HG02870 (cell line): ENCODE data around the gene EMSY.
"Not testable (repeated sequence)": the region's sequence is repeated elsewhere in the genome, so short reads cannot be mapped to it uniquely, and the experiment has no call there.

Experiments used
- ATAC-seq: cut with Tn5 transposase; IDR thresholded peaks from one replicate; pipeline ENCODE4 v1.9.1; 2021; ENCODE audit warnings: mild to moderate bottlenecking, moderate library complexity; ENCODE audit not compliant: unreplicated experiment

EMSY gene

DNA sequence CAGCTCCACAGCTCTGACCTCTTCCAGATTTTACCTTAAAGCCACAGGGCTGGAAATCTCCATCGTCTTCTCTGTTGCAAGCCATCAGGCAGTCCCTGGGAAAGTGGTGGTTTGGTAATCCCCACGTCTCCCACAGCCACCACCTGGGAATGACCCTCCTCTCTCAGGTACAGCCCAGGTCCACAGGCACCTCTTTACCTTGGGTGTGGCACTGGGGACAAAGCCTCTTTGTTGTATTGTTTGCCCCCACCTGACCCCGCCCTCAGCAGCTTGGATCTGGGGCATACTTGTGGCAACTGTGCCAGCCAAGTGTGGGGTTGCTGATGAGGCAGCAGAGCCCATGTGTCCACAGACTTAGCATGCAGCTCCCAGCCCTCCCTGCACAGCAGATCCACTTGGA is 148.1 kb downstream of the EMSY start:
- ATAC-seq: no peak

DNA sequence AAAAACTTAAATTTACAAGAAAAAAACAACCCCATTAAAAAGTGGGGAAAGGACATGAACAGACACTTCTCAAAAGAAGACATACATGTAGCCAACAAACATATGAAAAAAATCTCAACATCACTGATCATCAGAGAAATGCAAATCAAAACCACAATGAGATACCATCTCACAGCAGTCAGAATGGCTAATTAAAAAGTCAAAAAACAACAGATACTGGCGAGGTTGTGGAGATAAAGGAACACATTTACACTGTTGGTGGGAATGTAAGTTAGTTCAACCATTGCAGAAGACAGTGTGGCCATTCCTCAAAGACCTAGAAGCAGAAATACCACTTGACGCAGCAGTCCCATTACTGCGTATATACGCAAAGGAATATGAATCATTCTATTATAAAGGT is 150.3 kb downstream of the EMSY start:
- not testable (repeated sequence) for ATAC-seq

DNA sequence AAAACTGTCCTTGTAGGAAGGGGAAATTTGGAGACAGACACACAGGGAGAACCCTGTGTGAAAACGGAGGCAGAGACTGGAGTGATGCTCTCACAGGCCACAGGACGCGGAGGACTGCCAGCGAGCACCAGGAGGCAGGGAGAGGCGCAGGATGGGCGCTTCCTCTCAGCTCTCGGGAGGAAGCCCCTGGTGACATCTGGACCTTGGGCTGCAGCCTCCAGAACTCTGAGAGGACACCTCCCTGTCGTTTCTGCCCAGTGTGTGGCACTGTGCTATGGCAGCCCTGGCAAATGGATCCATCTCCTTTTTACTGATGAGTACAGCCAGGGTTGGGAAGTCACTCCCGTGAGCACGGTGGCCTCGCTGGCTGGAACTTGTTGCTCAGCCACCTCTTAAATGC is 151.8 kb downstream of the EMSY start:
- no peak for ATAC-seq

DNA sequence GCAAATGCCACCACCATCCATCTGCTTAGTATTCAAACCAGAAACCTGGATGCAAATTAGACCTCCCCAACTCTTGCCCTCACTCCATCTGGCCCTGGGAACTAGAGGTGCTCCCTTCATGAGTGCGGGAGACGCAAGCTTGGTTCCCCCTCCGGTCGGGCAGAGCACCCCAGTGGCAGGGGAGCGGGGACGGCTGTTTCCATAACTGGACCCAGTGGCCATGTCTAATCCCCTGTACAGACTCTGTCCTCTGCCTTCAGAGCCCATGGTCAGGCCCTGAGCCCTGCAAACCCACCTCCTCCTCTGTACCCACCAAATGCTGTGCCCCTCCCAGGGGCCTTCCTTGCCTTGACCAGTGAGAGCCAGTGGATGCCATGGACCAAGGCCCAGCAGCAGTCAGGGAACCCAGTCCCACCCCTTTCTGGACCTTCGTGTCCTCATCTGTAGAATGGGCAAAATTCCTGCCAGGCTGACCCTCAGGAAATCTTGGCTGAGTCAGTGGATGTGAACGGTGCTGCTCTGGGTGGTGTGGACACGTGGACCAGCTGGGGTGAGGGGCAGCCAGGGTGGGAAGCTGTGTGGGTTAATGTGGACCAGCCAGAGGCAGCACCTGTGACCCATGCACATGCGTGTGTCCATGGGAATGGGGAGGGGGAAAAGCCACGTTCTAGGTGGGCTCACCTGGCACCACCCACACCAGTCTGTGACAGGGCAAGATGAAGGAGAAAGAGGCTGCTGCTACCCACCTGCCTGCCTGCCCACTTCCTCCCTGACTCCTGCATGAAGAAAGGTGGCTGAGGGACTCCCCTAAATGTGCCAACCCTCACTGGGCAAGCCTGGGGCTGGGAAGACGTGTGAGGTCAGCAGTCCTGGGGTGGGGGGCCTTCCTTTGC is 153.0 kb downstream of the EMSY start:
- no peak for ATAC-seq

DNA sequence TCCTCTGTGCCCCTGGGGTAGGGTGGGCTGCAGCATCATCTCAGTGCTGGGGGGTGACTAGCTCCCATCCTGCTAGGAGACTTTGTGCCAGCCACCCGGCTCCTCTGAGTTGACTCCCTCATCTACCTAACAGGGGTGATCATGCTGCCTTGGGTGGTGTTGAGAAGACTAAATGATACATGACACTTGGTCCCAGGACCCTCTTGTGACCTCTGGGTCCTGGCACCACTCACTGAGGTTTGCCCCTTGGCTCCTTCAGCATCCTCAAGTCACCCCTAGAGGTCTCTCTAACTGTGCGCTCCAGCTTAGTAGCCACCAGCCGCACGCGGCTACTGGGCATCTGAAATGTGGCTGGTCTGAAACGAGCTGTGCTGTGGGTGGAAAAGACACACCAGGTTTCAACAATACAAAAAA is 153.6 kb downstream of the EMSY start:
- no peak for ATAC-seq

DNA sequence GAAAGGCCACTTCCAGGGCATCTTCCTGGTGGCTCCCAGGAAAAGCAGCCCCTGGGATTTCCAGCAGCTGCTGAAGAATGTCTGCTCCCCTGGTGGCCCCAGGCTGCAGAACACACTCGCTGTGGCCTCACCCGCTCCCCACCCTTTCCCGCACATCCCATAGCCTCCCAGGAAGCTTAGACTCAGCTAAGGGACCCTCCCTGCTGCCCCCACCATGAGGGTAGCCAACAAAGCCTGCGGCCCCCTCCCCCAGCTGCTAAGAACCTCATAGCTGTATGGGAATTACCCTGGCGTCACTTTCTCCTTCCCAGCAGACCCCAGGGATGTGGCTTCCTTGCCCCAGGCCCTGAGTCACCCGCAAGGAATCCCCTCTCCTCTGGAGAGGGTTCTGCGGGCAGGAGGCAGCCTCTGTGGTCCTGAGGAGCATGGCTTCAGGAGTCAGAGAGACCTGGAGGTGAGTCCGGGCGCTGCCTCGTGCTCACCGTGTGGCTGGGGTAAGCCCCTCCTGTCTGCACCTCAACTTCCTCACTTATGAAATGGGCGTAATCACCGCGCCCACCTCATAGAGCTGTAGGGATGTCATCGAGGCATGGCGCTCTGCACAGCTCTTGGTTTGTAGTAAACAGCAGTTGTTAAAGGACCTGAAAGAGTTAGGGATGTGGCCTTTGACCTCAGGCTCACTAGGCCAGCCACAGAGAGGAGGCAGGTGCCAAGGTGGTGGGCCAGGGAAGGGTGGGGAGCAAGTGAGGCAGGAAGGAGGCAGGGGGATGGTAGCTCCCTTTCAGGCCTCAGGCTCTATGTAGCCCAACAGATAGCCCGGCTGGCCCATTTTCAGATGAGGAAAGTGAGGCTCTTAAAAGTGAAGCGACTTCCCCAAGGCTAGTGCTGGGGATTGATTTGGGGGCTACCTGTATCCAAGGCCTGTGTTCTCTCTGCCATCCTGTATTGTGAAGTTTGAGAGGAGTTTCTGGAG is 154.5 kb downstream of the EMSY start:
- no peak for ATAC-seq

DNA sequence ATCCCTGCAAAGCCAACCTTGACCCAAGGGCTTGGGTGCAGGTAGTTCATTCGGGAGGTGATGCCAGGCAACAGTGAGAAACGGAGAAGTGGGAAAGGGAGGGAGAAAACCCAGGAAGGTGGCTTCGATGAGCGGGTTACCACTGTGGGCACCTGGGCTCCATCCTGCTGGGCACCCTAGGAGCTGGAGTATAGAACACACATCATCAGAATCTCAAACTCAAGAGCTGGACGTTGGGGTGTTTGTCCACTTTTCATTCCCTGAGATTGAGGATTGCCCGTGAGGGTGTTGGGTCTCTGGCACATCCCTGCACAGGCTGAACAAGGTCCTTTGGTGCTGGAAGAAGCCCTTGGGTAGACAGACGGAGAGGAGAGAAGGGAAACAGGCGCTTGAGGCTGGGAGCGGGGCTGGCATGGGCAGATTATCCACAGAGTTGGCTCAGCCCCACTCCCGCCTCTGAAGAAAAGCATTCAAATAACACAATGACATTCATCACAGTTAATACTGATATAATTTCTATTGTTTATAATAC is 155.4 kb downstream of the EMSY start:
- no peak for ATAC-seq

DNA sequence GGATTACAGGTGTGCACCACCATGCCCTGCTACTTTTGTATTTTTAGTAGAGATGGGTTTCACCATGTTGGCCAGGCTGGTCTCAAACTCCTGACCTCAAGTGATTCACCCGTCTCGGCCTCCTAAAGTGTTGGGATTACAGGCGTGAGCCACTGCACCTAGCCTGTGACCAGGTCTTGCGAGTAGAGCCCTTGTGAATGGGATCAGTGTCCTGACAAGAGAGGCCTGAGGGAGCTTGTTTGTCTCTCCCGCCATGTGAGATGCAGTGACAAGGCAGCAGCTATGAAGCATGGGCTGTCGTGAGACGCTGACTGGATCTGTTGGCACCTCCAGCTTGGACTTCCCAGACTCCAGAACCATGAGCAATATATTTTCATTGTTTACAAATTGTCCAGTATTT is 156.5 kb downstream of the EMSY start:
- ATAC-seq: no peak

DNA sequence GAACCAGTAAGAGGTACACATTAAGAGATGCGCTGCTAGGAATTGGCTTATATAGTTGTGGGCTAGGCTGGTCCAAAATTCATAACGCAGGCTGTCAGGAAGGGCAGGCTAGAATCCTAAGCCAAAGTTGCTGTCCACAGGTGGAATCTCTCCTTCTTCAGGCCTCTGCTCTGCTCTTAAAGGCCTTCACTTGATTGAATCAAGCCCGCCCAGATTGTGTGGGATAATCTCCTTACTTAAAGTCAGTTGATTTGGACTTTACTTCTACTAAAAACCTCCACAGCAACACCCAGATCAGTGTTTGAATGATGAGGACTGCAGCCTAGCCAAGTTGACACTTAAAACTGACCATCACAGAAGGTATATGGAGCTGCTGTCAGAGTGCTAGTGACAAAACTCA is 156.9 kb downstream of the EMSY start:
- no peak for ATAC-seq

DNA sequence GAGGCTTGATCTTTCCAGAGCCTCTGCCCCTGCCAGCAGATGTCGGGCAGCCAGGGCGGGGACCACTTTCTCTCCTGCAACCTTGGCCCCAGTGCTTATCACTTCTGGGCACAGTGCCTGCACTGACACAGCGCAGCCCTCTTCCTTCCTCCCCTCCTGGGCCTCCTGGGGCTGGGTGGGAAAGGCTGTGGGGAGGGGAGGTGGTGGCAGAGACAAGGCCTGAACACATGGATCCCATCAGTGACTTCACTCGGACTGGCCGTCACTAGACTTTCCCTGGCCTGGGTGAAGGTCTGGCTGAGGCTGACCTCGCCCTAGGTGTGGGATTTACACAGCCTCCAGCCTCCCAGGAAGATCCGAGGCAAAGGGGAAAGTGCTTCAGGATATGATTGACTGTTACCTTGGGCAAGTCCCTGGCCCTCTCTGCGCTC is 157.6 kb downstream of the EMSY start:
- no peak for ATAC-seq
